HepG2 (cell line): ENCODE measurements around the gene STRN3. TPM values are rescaled to one million over a fixed set of nuclear protein-coding genes. Genes with fewer than 3 reads are reported as not detected.

Experiments
- ATAC-seq: fragments of 200-7000 bp; cut with Tn5 transposase; 3 replicates; pipeline ENCODE4 v1.9.1; 2020; ENCODE audit warnings: mild to moderate bottlenecking, moderate library complexity
- BruUV-seq: library from RNA; stranded (reverse); fragments of 400-500 nt; replicated peaks from 2 replicates; lab custom pipeline; 2021; lab: Mats Ljungman, UMichigan
- CTCF ChIA-PET: fragments of 300-600 bp; formaldehyde crosslinking; extraction: SDS; loops from one replicate; lab custom pipeline; 2021; ENCODE audit warnings: low total read pairs, inconsistent platforms, low intra/inter-chr PET ratio; lab: Yijun Ruan, JAX
- POLR2A ChIA-PET: fragments of 350-600 bp; sonication (Branson Sonifier 250); formaldehyde crosslinking; loops from one replicate; lab custom pipeline; 2020; ENCODE audit warnings: antibody characterized with exemption, inconsistent platforms; lab: Yijun Ruan, JAX
- DNase-seq: peaks from one replicate; pipeline ENCODE4 v3.0.0-alpha.2; 2015; ENCODE audit warnings: low spot score
- FAIRE-seq: peaks from 3 replicates; lab custom pipeline; 2011; peaks lifted over from hg19 to GRCh38; lab: Jason Lieb, UNC
- H2AFZ ChIP-seq: one replicate; pipeline ENCODE4 v1.6.1; 2011; ENCODE audit warnings: low read length, inconsistent platforms
- H3K27ac ChIP-seq: fragments of 300-600 bp; 3 replicates; pipeline ENCODE4 v1.8.0; 2011; ENCODE audit warnings: mixed run types, mild to moderate bottlenecking, mixed read lengths, low read length, inconsistent platforms; ENCODE audit not compliant: insufficient read depth; ENCODE audit errors: extremely low read length
- H3K27me3 ChIP-seq, 2 experiments: fragments of 200-600 bp in 1 of 2; 2 replicates in 1 of 2; 3 replicates in 1 of 2; pipeline versions ENCODE4 v1.6.0 to v1.8.0; 2011; ENCODE audit warnings: low read length in 2 of 2, mild to moderate bottlenecking in 2 of 2, moderate library complexity in 2 of 2, inconsistent platforms in 1 of 2; ENCODE audit not compliant: insufficient read depth in 2 of 2, control insufficient read depth in 1 of 2
- H3K36me3 ChIP-seq, 2 experiments: fragments of 200-600 bp in 1 of 2; replicated peaks in 1 of 2; 2 replicates in 1 of 2; 3 replicates in 1 of 2; pipeline versions ENCODE4 v1.5.1 to v1.8.0; 2011; ENCODE audit warnings: low read length in 2 of 2, inconsistent platforms in 1 of 2; ENCODE audit not compliant: insufficient read depth in 2 of 2, control insufficient read depth in 1 of 2
- H3K4me1 ChIP-seq: 2 replicates; pipeline ENCODE4 v1.5.1; 2012; ENCODE audit warnings: low read length, inconsistent platforms; ENCODE audit not compliant: insufficient read depth
- H3K4me2 ChIP-seq: 2 replicates; pipeline ENCODE4 v1.6.0; 2011; ENCODE audit warnings: low read depth, low read length, inconsistent platforms
- H3K4me3 ChIP-seq, 3 experiments: fragments of 200-600 bp in 1 of 3; sonication (generic), shearing (Covaris generic) in 1 of 3; replicated peaks in 1 of 3; 2 replicates each; pipeline ENCODE4 v1.5.1; 2011 to 2016; ENCODE audit warnings: low read length in 3 of 3, inconsistent platforms in 2 of 3, low read depth in 2 of 3, mild to moderate bottlenecking in 2 of 3, control low read depth in 1 of 3, mixed read lengths in 1 of 3; ENCODE audit not compliant: insufficient read depth in 1 of 3
- H3K79me2 ChIP-seq: one replicate; pipeline ENCODE4 v1.6.1; 2011; ENCODE audit warnings: low read length, inconsistent platforms; ENCODE audit not compliant: insufficient read depth
- H3K9ac ChIP-seq: 2 replicates; pipeline ENCODE4 v1.6.0; 2011; ENCODE audit warnings: mild to moderate bottlenecking, low read depth, low read length, inconsistent platforms; ENCODE audit not compliant: insufficient read depth
- H3K9me3 ChIP-seq: 2 replicates; pipeline ENCODE4 v1.5.1; 2012; ENCODE audit warnings: mild to moderate bottlenecking, low read length
- H4K20me1 ChIP-seq: 2 replicates; pipeline ENCODE4 v1.6.0; 2011; ENCODE audit warnings: inconsistent platforms, mild to moderate bottlenecking, low read length, moderate library complexity; ENCODE audit not compliant: insufficient read depth
- MZF1 ChIP-seq: sonication (generic); formaldehyde crosslinking; IDR thresholded peaks from 2 replicates; pipeline ENCODE4 v1.8.1; 2023; ENCODE audit warnings: mild to moderate bottlenecking, missing genetic modification reagents, borderline replicate concordance
- RARA ChIP-seq: IDR thresholded peaks from 2 replicates; pipeline ENCODE4 v1.6.1; 2016; ENCODE audit warnings: missing genetic modification reagents, missing compliant biosample characterization
- SMAD9 ChIP-seq: sonication (generic); formaldehyde crosslinking; IDR thresholded peaks from 2 replicates; pipeline ENCODE4 v1.5.1; 2020; ENCODE audit warnings: mild to moderate bottlenecking, missing genetic modification reagents
- TBP ChIP-seq: sonication (generic); formaldehyde crosslinking; IDR thresholded peaks from 2 replicates; pipeline ENCODE4 v1.5.0; 2020; ENCODE audit warnings: missing genetic modification reagents
- ZFP1 ChIP-seq: IDR thresholded peaks from 2 replicates; pipeline ENCODE4 v1.6.1; 2016
- ZSCAN20 ChIP-seq: sonication (generic); formaldehyde crosslinking; IDR thresholded peaks from 2 replicates; pipeline ENCODE4 v1.4.0; 2020; ENCODE audit warnings: missing genetic modification reagents, mild to moderate bottlenecking, borderline replicate concordance
- WGBS: methylation state at CpG from one replicate; pipeline ENCODE4 v1.1.6; 2017; ENCODE audit warnings: low lambda C conversion rate; 5-methylcytosine and 5-hydroxymethylcytosine counted together
- in situ Hi-C: cut with HindIII; loops from 2 replicates; pipeline ENCODE4 v1.10.0; 2017; ENCODE audit warnings: low pct_unique_long_range_greater_than_20kb; ENCODE audit not compliant: extremely low pct_ligation_motif_present
- intact Hi-C: fragments of 100-400 bp; cut with micrococcal nuclease; formaldehyde crosslinking; loops from one replicate; pipeline ENCODE4 v1.10.0; 2022; ENCODE audit not compliant: unreplicated experiment
- polyA plus RNA-seq, 8 experiments: library from polyadenylated mRNA; depleted of rRNA in 3 of 8; stranded (reverse) in 7 of 8; unstranded in 1 of 8; fragments of >200 nt; fragmentation: Illumina TruSeq in 4 of 8; extraction: Trizol in 4 of 8; gene quantifications; 2 replicates each; pipeline versions ENCODE4 v1.2.1 to v1.2.3, GENCODE V29; 2011 to 2016; ENCODE audit warnings: low read depth in 4 of 8, missing spikeins in 1 of 8, mixed read lengths in 1 of 8; ENCODE audit not compliant: insufficient read depth in 1 of 8
- total RNA-seq, 5 experiments: library from RNA; depleted of rRNA; stranded (reverse); fragments of >200 nt; fragmentation: Illumina TruSeq; extraction: Trizol; gene quantifications; 2 replicates each; pipeline ENCODE4 v1.2.3, GENCODE V29; 2016; ENCODE audit warnings: low read depth in 1 of 5
- TF ChIP-seq, protein P1 (sequence below): sonication (generic); formaldehyde crosslinking; conservative IDR thresholded peaks from 2 replicates; pipeline ENCODE4 v1.4.0; 2020; ENCODE audit warnings: missing genetic modification reagents
- TF ChIP-seq, protein P2 (sequence below): sonication (generic); formaldehyde crosslinking; IDR thresholded peaks from 2 replicates; pipeline ENCODE4 v1.4.0; 2020; ENCODE audit warnings: low read depth, missing genetic modification reagents
- TF ChIP-seq, protein P3 (sequence below): sonication (generic); formaldehyde crosslinking; IDR thresholded peaks from 2 replicates; pipeline ENCODE4 v1.4.0; 2020; ENCODE audit warnings: mild to moderate bottlenecking, low read depth, missing genetic modification reagents

Gene STRN3
- total and polyA plus RNA-seq, 2 of the 13 experiments (the other 11 are each of a cell fraction or from before 2014, with no cell fraction given): 49.4 to 123 TPM

DNA sequence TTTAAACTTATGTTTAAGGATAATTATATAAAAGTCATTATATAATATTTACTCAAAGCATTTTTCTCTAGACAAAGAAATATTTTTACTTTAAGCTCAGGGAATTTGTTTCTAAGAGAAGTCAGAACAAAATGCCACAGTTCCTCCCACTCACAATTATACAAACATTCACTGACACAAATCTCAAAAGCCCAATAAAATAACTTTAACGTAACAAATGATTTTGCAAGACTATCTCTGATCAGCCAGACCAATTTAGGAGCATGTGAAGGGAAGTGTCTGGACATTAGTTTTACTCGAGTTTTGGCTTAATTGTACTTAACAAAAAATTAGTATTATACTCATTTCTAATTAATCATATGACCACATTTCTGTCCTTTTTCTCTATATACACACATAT lies 110.6 kb downstream of the STRN3 start:
- intact Hi-C loops (no loop called here), in situ Hi-C loops (no loop called here)
- no peaks in the 10 kb centered on the region for H3K9me3 ChIP-seq
- POLR2A ChIA-PET: interaction anchor here (1.4 kb wide), 1 partner anchor 41 kb away, joined by 3 read pairs; the partner anchor contains the start of gene COCH
- H3K9ac ChIP-seq: no peak overlapping the region
- TF ChIP-seq MZF1 (CRISPR knock-in tag) (no peak), ZSCAN20 (CRISPR knock-in tag) (no peak), ZFP1 (CRISPR knock-in tag) (no peak), RARA (CRISPR knock-in tag) (no peak), SMAD9 (CRISPR knock-in tag) (no peak), TBP (CRISPR knock-in tag) (no peak)
- TF ChIP-seq, protein P1, sequence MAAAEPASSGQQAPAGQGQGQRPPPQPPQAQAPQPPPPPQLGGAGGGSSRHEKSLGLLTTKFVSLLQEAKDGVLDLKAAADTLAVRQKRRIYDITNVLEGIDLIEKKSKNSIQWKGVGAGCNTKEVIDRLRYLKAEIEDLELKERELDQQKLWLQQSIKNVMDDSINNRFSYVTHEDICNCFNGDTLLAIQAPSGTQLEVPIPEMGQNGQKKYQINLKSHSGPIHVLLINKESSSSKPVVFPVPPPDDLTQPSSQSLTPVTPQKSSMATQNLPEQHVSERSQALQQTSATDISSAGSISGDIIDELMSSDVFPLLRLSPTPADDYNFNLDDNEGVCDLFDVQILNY: no peak
- TF ChIP-seq, protein P2, sequence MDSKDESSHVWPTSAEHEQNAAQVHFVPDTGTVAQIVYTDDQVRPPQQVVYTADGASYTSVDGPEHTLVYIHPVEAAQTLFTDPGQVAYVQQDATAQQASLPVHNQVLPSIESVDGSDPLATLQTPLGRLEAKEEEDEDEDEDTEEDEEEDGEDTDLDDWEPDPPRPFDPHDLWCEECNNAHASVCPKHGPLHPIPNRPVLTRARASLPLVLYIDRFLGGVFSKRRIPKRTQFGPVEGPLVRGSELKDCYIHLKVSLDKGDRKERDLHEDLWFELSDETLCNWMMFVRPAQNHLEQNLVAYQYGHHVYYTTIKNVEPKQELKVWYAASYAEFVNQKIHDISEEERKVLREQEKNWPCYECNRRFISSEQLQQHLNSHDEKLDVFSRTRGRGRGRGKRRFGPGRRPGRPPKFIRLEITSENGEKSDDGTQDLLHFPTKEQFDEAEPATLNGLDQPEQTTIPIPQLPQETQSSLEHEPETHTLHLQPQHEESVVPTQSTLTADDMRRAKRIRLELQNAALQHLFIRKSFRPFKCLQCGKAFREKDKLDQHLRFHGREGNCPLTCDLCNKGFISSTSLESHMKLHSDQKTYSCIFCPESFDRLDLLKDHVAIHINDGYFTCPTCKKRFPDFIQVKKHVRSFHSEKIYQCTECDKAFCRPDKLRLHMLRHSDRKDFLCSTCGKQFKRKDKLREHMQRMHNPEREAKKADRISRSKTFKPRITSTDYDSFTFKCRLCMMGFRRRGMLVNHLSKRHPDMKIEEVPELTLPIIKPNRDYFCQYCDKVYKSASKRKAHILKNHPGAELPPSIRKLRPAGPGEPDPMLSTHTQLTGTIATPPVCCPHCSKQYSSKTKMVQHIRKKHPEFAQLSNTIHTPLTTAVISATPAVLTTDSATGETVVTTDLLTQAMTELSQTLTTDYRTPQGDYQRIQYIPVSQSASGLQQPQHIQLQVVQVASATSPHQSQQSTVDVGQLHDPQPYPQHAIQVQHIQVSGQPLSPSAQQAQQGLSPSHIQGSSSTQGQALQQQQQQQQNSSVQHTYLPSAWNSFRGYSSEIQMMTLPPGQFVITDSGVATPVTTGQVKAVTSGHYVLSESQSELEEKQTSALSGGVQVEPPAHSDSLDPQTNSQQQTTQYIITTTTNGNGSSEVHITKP (CRISPR knock-in tag): no peak
- TF ChIP-seq, protein P3, sequence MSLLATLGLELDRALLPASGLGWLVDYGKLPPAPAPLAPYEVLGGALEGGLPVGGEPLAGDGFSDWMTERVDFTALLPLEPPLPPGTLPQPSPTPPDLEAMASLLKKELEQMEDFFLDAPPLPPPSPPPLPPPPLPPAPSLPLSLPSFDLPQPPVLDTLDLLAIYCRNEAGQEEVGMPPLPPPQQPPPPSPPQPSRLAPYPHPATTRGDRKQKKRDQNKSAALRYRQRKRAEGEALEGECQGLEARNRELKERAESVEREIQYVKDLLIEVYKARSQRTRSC: no peak
- ATAC-seq (no peak), DNase-seq (no peak), FAIRE-seq (no peak)
- H3K27ac ChIP-seq: no peak overlapping the region
- H3K4me1 ChIP-seq: no peaks in the 10 kb centered on the region
- no peak overlapping the region for H3K4me2 ChIP-seq
- H2AFZ ChIP-seq: no peak overlapping the region
- H3K27me3 ChIP-seq: no peaks in the 10 kb centered on the region
- H4K20me1 ChIP-seq: no peaks in the 10 kb centered on the region
- H3K4me3 ChIP-seq: no peak overlapping the region
- no peaks in the 10 kb centered on the region for H3K79me2 ChIP-seq
- CTCF ChIA-PET: no interaction called here
- WGBS: 93% methylated on average over 2 of the region's 2 CpGs
- BruUV-seq: no TSS peak
- H3K36me3 ChIP-seq: peaks cover 10 to 41% of the 10 kb centered on the region in 2 experiments
